GM19043 (cell line): ENCODE measurements around the gene SIAH2.

Experiments used
- ATAC-seq: cut with Tn5 transposase; IDR thresholded peaks from one replicate; pipeline ENCODE4 v1.9.1; 2021; ENCODE audit warnings: low read depth; ENCODE audit not compliant: unreplicated experiment

Gene SIAH2

DNA sequence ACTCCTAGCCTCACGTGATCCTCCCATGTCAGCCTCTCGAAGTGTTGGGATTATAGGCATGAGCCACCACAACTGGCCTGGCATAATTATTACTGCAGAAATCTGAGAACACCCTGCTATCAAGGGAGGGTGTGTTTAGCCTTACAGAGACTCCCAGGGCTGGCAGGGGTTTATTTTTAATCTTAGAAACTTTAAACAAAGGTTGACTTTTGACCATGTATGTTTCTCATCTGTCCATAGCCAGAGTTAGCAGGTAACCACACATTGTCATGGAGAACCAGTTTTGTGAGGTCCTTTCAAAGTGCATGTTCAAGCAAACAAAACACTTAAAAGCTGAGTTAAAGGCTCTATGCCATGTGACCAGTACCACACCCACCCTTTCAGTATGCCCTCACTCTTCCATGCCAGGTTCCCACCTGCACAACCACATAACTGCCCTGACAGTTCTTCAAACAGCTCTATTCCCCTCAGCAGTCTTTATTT, 11.1 kb downstream of the SIAH2 start:
- ATAC-seq: no peak

DNA sequence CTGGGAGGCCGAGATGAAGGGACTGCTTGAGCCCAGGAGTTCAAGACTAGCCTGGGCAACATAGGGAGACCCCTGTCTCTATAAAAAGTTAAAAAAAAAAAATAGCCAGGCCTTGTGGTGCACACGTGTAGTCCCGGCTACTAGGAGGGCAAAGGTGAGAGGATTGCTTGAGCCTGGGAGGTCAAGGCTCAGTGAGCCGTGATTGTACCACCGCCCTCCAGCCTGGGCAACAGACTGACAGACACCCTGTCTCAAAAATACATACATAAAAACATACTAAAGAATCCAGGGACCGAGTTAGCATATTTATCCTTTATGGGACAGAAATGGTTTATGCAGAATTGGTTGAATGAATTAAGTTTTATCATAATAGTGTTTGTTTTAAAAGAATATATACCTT, 13.7 kb downstream of the SIAH2 start:
- ATAC-seq: no peak

DNA sequence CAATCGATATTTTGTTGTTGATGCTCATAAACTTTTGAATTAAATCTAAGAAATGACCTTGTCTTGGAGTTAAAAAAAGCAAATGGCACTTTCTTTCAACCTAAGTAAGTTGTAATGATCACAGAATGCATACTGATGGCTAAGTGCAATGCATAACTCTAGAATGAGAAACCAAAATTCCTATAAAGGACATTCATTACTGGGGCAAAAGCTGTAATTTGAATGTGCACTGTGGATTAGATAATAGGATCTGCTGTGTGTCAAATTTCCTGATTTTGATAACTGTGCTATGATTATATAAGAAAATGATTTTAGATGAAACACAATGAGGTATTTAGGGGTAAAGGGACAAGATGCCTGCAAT, 14.3 kb downstream of the SIAH2 start:
- ATAC-seq: no peak

DNA sequence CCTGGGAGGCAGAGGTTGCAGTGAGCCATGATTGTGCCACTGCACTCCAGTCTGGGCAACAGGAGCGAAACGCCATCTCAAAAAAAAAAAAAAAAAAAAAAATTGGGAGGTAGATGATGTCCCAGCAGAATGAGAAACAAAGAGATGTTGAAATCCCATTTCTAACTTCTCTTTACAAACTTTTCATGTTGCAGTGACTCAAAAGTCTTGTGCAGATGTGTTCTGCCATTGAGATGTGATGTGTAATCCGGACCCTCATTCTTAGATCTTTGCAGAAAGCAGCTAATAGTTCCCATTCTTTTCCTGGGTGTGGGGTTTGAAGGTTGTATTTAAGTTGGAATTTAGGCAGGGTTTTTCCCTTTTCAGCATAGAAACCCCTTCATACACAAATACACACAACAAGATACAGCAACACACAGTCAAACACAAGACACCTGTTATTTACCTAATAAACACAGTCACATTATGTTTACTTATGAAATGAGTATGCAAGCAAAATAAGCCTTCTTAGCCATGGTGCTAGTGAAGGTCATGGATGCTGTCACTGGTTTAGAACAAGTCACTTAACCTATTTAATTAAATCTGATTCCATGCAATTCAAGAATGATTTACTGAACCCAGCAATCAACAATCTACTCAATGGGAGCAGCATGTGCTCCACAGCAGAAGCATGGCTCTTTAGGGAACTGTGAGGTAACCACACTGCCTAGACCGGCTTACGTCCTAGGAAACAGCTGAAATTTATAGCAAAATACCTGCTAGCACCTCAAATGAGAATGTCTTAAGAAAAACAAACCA, 14.9 kb downstream of the SIAH2 start:
- ATAC-seq: no peak

DNA sequence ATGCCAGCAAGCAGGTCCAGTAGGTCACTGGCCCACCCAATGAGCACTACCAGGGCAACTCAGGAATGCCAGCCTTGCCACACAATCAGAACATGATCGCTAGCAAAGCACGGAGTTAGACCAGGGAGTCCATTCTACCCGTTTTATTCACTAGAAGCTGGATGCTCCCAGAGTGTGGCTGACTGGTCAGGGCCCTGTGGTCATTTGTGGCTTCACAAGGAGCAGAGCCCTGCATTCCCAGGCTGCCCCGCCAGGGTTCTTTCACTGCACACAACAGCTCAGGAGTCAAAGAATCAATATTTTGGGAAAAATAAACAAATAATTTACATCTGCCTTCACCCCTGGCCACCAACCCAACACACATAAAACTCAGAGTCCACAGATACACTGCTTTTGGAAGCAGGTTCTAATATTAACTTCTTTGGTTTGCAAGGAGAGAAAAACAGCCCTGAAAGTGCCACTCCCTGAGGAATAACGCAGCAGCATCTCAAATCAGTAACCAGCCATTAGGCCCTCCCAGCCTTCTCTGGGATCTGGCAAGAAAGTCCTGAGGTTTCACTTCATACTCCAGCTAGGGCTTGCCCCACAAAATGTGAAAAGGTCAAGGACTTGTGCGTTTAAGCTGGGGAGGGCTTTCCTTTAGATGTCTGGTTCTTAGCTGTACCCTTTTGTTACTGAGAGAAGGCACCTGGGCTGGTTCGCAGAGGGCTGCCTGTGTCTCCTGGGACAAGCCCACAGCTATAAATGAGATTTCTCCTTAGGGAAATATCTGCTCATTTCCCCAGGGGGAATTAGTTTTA, 16.0 kb downstream of the SIAH2 start:
- no peak for ATAC-seq

DNA sequence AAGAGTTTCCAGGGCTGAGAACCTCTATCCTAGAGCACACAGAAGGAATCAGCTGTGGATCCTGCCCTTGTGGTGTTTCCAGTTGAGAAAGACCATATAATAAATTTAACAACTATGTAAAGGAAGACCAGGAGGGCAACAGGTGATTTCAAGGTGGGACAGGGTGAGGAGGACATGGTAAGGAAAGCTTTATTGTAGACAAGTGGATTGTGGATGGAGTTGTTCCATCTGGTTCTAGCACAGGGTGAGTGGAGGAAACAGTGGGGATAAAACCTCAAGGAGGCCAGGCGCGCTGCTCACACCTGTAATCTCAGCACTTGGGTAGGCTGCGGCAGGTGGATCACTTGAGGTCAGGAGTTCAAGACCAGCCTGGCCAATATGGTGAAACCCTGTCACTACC, 17.1 kb downstream of the SIAH2 start:
- no peak for ATAC-seq

DNA sequence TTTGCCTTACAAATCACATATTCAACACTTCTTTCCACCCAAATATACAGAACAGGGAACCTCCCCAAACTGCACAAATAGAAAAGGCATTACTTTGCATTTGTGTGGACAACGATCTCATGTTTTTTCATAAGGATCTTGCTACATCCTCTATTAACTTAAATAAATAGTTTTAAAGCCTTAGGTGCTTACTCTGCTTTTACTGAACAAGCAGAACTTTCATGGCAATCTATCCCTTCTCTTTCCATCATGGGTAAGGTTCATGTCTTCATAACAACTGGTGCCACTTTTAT, 18.1 kb downstream of the SIAH2 start:
- no peak for ATAC-seq

DNA sequence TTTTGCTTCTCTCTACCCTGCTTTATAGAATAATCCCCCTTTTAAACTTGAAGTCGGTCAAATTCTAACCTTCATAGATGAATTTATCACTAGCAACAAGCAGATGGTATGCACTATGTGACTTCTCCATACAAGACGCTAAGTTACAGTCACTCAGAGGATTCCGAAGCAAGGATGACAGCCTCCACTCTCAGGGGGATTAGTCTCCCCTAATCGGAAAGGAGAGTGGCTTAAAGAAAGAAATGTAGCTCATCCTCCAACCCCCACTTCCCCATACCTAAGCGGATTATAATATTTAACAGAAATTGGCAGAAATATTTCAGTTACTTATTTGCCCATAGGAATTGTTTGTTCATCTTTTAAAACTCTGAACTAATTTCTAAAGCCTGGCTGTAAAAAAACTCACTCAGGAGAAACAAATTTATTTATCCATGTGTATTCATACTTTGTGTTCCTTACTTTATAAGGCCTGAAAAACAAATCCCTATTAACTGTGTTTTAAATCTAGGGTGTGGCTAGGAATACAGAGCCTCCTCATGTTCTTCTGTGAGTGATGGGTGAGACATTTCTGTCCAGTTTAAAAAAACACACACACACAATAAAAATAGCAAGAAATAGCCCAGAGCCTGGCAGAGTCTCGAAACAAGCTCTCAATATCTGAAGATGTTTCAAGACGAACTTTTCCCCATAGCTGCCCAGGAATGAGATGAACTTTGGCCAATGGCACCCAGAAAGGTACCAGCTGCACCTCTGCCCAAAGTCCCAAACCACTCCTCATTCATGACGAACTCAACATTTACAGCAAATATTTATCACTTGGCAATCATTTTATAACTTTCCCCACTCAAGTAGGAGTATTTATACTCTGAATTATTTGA, 18.7 kb downstream of the SIAH2 start:
- ATAC-seq: no peak

DNA sequence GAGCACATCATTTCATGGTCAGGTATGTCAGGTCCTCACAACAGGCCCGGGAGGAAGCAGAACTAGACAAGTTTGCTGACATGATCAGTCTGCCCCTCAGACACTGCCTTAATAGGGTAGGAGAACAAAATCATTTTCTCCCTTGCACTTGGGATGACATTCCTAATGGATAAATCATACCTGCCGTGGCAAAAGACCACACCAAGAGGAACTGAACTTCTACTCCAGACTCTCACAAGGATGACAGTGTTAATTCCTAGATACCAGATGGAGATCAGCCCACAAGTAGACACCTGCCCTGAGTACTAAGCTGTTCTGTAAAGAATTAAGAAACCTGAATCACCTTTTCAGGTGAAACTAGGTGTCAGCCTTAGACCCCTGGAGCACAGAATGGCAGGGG, 19.5 kb downstream of the SIAH2 start:
- no peak for ATAC-seq

DNA sequence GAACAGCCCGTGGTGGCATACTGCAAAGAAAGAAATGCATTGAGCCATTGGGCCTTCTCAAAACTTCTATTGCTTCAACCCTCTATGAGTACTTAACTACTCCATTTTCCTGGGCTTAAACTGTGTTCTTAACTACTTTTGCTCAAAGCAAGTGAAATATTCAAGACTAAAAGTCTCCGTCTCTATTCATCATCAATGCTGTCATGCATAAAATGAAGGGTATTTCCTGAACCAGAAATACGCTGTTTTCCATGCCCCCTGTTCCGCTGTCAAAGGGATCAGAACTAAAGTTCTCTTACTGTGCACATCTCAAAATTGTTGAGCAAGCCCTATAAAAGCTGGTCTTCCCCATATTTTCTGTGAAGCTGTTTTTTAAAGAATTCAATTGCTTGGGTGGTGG, 20.3 kb downstream of the SIAH2 start:
- ATAC-seq: no peak

DNA sequence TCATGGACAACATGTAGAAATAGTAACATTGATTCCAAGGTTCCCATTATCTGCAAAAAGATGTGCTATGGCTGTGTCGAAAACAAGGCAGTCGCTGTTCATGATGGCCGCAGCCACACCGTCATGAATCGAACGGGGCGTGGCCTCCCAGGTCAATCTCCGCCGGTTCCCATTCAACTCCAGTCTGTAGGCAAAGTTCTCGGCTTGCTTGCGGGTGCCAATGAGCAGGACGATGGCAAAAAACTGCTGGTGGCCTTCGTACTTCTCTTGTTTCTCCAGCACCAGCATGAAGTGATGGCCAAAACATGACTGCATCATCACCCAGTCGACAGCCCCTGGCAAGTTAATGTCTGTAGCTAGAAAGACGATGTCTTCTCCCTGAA, 20.8 kb downstream of the SIAH2 start:
- ATAC-seq: no peak

DNA sequence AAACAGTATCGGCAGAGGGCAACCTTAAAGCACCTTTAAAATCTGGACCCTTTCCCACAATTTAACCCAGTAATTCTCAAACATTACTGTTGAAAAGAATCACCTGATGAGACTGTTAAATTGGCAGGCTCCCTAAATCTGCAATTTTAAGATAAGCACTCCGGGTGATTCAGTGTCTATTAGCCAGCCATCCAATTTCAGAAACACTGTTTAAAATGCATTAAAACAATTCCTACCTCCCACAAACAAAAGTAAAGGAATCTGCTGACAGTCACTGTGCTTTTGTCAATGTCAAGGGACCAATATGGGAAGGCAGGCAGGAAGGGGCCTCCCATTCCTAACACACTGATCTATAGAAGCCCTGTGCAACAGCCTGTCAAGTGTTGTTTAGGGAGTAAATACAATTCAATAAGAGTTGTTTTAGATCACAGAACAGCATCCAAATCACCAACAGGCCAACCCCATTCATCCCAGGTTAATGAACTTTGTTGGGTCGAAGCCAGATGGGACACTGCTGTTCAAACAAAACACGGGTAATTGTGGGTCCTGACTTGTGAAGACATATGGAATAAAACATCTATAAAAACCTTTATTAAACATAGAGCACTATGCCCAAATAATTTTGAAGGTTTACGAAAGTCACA, 21.4 kb downstream of the SIAH2 start:
- ATAC-seq: no peak

DNA sequence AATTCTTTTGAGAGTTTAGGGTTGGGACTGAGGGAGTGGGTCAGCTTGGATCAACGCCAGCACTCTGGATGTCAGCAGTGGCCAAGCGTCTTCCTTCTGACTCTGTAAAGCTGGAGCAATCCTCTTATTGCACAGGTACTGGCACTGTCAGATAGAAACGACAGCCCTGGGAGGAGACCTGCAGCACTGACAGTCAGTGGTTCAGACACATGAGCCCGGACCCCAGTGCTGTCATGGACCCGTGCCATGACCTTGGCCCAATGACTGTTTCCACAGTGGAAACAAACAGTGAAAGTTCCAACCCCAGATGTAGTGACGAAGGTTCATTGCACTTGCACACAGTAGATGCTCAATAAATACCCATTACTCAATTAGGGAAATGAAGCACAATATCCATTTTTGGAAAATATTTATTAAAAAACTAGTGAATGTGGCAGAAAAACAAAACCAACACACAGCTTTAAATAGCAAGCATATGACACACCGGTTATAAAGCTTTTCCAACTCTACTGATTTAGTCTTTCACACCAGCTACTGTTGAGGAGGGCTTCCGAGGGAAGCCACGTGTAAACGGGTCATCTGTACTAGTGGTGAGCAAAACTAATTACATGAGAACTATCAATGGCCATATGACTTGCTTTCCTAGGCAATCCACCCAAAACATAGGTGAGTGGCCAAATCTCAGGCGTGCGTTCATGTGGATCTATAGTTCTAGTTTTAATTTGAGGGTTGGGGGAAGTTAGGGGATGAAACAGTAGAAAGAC, 22.1 kb downstream of the SIAH2 start:
- ATAC-seq: no peak

DNA sequence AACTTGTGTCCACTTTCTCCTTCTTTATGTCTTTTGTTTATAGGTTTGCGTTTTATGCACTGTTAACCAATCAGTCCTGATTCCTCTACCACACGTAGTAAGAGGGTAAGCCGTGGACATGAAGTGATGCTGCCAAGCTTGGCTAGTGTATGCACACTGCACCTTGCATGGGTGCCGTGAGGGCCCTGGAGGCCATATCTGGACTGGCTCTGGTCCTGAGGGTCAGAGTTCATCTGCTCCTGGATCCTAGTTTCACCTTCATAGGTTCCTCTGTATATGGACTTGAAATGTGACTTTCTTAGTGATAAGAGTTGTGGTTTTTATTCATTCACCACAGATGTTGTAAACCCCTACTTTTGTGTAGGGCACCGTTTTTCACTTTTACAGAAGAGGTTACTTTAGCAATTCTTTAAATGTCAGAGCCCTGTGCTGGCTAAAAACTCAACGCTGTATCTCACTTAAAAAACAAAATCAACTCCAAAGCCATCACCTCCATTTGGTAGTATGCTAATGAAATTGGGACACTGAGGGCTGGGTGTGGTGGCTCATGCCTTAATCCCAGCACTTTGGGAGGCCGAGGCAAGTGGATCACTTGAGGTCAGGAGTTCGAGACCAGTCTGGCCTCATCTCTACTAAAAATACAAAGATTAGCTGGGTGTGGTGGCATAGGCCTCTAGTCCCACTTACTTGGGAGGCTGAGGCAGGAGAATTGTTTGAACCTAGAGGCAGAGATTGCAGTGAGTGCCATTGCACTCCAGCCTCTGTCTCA, 22.9 kb downstream of the SIAH2 start:
- peak; percentile 38 for ATAC-seq

DNA sequence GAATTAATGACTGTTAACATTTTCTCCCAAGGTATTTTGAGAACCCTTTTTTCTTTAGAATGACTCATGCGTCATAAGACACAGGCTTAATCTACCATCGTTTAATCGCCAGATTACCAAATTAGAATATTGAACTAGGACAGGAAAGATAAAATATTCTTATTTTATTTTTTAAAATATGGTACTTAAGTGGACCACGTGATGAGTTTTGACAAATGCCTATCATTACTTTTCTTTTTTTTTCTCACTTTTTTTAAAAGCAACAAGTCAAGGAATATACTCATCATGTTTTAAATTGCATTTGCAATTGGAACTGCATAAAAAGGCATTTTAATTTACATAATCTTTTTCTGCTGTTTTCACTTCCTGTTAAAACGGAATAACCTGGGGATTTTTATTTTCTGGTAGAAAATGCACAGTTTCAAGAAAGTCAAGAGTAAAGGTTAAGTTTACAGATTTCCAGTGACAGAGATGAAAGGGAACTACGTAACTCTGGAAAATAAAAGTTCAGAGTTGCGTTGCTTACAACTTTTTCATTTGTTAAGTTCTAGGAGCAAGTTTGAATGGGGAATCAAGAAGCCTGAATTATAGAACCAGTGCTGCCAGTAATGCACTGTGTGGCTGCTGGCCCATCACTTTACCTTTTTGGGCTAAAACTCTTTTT, 23.6 kb downstream of the SIAH2 start:
- peak; percentile 30 for ATAC-seq

DNA sequence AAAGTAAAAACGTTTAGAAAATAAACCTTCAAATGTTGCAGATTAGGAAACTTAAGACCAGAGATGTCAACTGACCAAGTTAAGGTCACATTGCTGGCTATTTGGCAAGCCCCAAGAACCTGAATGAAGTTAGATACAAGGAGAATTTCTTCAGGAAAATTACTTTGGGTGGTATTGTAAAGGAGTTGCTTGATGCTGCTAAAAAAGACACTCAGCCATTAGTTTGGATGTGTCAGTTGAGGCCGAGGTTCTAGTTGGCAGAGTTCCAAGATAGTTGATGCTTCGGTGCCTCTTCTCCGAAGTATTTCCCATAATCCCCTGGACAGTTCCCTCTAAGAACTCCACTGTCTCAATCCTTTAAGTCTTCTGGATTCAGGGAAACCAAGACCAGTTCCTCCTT, 24.3 kb downstream of the SIAH2 start:
- ATAC-seq: no peak

DNA sequence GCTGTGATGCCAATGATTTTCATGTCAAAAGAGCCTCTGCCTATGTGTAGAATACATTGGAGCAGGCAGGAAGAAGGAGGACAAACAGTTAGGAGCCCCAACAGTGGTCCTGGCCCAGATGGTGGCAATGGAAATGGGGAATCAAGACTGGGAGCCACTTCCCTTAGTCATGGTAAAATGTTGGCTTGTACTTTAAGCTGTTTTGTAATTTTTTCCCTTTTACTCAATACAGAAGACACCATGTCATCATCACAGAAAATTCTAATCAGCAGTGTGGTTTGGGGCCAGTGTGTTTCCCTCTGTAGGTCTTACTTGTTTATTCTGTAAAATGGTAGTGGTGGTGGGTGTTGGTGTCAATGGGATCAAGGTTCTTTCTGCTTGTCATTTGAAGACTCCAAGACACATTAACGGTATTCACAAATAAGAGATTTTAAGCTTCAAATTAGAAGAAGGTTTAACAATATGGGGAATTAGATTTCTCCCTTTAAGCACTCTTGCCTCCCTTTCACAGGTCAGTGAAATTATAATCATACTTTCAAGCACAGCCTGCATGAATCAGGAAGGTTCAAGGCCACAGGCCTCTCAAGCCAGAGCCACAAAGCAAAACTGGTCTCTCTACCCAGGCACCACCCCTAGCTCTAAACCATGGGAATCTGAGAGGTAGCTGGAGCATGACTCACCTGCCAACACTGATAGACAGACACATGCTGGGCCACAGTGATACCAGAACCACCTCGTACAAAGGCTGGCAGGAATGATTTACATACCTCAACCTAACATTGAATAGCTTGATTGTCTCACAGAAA, 24.9 kb downstream of the SIAH2 start:
- peak; percentile 46 for ATAC-seq
